VCaP (cell line): ENCODE results near the gene DPEP1.

Source experiments
- H3K27ac ChIP-seq: fragments of 450-650 bp; 2 replicates; pipeline ENCODE4 v1.5.1; 2017
- TF ChIP-seq, protein P1 (sequence below): fragments of 450-650 bp; conservative IDR thresholded peaks from 2 replicates; pipeline ENCODE4 v1.5.1; 2017; ENCODE audit warnings: mild to moderate bottlenecking, moderate library complexity

DPEP1 gene

DNA sequence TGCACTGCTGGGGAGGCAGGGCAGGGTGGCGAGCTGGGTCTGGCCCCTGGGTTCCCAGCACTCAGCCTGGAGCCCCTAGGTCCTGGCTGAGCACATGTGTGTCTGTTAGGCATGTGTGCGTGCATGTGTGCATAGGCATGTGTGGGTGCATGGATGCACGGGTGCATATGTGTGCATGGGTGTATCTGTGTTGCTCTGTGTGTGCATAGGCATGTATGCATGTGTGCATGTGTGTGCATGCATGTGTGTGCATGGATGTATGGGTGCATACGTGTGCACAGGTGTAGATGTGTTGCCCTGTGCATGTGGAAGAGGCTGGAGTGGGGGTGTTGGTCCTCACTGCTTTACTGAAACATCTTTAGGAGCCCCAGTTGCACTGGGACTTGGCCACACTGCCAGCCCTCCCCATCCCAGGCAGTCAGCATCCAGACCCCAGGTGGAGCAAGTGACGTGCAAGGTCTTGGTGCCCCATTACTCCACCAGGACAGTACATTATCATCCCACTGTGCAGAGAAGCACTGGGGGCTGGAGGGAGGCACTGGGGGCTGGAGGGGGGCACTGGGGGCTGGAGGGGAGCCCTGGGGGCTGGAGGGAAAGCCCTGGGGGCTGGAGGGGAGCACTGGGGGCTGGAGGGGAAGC lies 10.4 kb upstream of the DPEP1 start:
- H3K27ac ChIP-seq, result no peak overlapping the region
- TF ChIP-seq, protein P1, sequence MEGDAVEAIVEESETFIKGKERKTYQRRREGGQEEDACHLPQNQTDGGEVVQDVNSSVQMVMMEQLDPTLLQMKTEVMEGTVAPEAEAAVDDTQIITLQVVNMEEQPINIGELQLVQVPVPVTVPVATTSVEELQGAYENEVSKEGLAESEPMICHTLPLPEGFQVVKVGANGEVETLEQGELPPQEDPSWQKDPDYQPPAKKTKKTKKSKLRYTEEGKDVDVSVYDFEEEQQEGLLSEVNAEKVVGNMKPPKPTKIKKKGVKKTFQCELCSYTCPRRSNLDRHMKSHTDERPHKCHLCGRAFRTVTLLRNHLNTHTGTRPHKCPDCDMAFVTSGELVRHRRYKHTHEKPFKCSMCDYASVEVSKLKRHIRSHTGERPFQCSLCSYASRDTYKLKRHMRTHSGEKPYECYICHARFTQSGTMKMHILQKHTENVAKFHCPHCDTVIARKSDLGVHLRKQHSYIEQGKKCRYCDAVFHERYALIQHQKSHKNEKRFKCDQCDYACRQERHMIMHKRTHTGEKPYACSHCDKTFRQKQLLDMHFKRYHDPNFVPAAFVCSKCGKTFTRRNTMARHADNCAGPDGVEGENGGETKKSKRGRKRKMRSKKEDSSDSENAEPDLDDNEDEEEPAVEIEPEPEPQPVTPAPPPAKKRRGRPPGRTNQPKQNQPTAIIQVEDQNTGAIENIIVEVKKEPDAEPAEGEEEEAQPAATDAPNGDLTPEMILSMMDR, result no peak

- H3K27ac ChIP-seq, result no peak overlapping the region
- TF ChIP-seq, protein P1, result no peak
Measured at GRCh38 chr16:89604764-89605163, 8.7 kb upstream of the DPEP1 start.

DNA sequence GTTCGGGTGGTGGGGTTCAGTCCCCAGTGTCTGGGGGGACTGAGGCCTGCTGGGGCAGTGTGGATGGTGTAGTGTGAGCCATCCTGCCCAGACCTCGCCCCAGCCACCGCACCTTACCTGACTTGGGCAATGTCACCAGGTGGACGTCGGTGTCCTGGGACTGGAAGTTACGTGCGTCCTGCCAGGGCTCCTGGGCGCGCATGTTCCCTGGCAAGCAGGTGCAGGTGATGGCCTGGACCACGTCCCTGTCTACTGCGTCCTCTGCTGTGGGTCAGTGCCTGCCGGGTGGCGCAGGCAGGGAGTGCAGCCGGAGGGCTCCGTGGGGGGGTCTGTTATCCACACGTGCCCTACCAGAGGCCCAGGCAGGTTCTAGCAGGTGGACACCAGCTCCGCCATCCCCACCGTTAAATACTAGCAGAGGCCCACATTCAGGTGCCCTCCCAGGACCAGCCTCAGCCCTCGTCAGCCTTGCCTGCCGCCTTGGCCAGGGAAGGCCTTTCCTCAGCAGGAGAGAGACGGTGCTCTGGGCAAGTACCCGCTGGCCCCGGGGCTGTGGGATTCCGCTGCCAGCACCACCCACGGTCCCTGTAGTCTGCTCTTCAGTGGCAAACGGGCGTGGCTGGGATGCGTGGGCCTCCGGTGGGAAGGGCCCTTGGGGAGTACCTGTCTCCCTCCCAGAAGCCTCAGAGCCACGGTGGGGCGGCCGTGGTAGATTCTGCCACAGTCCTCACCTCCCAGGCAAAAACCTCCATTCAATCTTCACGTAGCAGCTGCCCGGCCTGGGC lies 8.1 kb upstream of the DPEP1 start:
- TF ChIP-seq, protein P1, result no peak
- no peak overlapping the region for H3K27ac ChIP-seq

- TF ChIP-seq, protein P1, result no peak
- no peak overlapping the region for H3K27ac ChIP-seq
Measured at GRCh38 chr16:89606006-89606405, 7.4 kb upstream of the DPEP1 start.

- no peak overlapping the region for H3K27ac ChIP-seq
- TF ChIP-seq, protein P1, result no peak
Measured at GRCh38 chr16:89607453-89607852, 6.0 kb upstream of the DPEP1 start.

- TF ChIP-seq, protein P1, result no peak
- no peak overlapping the region for H3K27ac ChIP-seq
Measured at GRCh38 chr16:89607937-89608740, 5.3 kb upstream of the DPEP1 start.

GRCh38 chr16:89610108-89610453 lies 3.4 kb upstream of the DPEP1 start:
- H3K27ac ChIP-seq, result no peak overlapping the region
- TF ChIP-seq, protein P1, result no peak
